HCT116 (cell line): ENCODE data around the gene CAMK1D.

Experiments
- CTCF ChIP-seq, 3 experiments: fragments of 200-600 bp in 1 of 3; sonication (generic) in 1 of 3; IDR thresholded peaks in 2 of 3; conservative IDR thresholded peaks in 1 of 3; 2 replicates each; pipeline ENCODE4 v1.5.1; 2012 to 2017; ENCODE audit warnings: low read depth in 2 of 3, low read length in 2 of 3, antibody characterized with exemption in 1 of 3, borderline replicate concordance in 1 of 3, control low read depth in 1 of 3, mild to moderate bottlenecking in 1 of 3, mixed read lengths in 1 of 3, mixed run types in 1 of 3, moderate library complexity in 1 of 3; ENCODE audit not compliant: insufficient read depth in 1 of 3
- MAX ChIP-seq: IDR thresholded peaks from 2 replicates; pipeline ENCODE4 v1.6.1; 2012
- POLR2AphosphoS5 ChIP-seq: IDR thresholded peaks from 2 replicates; pipeline ENCODE4 v1.6.1; 2011; ENCODE audit warnings: mild to moderate bottlenecking, low read depth, low read length, moderate library complexity

GRCh38 chr10:12880423-12880822 lies 531.1 kb downstream of the CAMK1D start:
- TF ChIP-seq MAX (no peak), CTCF (IDR thresholded peaks at IDR 0.05 in 2 of 3, conservative IDR thresholded peaks at IDR 0.05 in 1 of 3; ENCODE audit: borderline replicate concordance in 1 of 3, insufficient read depth in 1 of 3, low read depth in 2 of 3, low read length in 2 of 3) (no peak), POLR2AphosphoS5 (no peak)
